HepG2 (cell line): ENCODE results near the gene ABCG8. TPM values are rescaled to one million over a fixed set of nuclear protein-coding genes. Genes with fewer than 3 reads are reported as not detected.

Source experiments
- ATAC-seq: fragments of 200-7000 bp; cut with Tn5 transposase; 3 replicates; pipeline ENCODE4 v1.9.1; 2020; ENCODE audit warnings: mild to moderate bottlenecking, moderate library complexity
- BruUV-seq: library from RNA; stranded (reverse); fragments of 400-500 nt; replicated peaks from 2 replicates; lab custom pipeline; 2021; lab: Mats Ljungman, UMichigan
- CTCF ChIA-PET: fragments of 300-600 bp; formaldehyde crosslinking; extraction: SDS; loops from one replicate; lab custom pipeline; 2021; ENCODE audit warnings: low total read pairs, inconsistent platforms, low intra/inter-chr PET ratio; lab: Yijun Ruan, JAX
- POLR2A ChIA-PET: fragments of 350-600 bp; sonication (Branson Sonifier 250); formaldehyde crosslinking; loops from one replicate; lab custom pipeline; 2020; ENCODE audit warnings: antibody characterized with exemption, inconsistent platforms; lab: Yijun Ruan, JAX
- DNase-seq: peaks from one replicate; pipeline ENCODE4 v3.0.0-alpha.2; 2015; ENCODE audit warnings: low spot score
- FAIRE-seq: peaks from 3 replicates; lab custom pipeline; 2011; peaks lifted over from hg19 to GRCh38; lab: Jason Lieb, UNC
- H2AFZ ChIP-seq: one replicate; pipeline ENCODE4 v1.6.1; 2011; ENCODE audit warnings: low read length, inconsistent platforms
- H3K27ac ChIP-seq: fragments of 300-600 bp; 3 replicates; pipeline ENCODE4 v1.8.0; 2011; ENCODE audit warnings: mixed run types, mild to moderate bottlenecking, mixed read lengths, low read length, inconsistent platforms; ENCODE audit not compliant: insufficient read depth; ENCODE audit errors: extremely low read length
- H3K27me3 ChIP-seq, 2 experiments: fragments of 200-600 bp in 1 of 2; 2 replicates in 1 of 2; 3 replicates in 1 of 2; pipeline versions ENCODE4 v1.6.0 to v1.8.0; 2011; ENCODE audit warnings: low read length in 2 of 2, mild to moderate bottlenecking in 2 of 2, moderate library complexity in 2 of 2, inconsistent platforms in 1 of 2; ENCODE audit not compliant: insufficient read depth in 2 of 2, control insufficient read depth in 1 of 2
- H3K36me3 ChIP-seq, 2 experiments: fragments of 200-600 bp in 1 of 2; replicated peaks in 1 of 2; 2 replicates in 1 of 2; 3 replicates in 1 of 2; pipeline versions ENCODE4 v1.5.1 to v1.8.0; 2011; ENCODE audit warnings: low read length in 2 of 2, inconsistent platforms in 1 of 2; ENCODE audit not compliant: insufficient read depth in 2 of 2, control insufficient read depth in 1 of 2
- H3K4me1 ChIP-seq: 2 replicates; pipeline ENCODE4 v1.5.1; 2012; ENCODE audit warnings: low read length, inconsistent platforms; ENCODE audit not compliant: insufficient read depth
- H3K4me2 ChIP-seq: 2 replicates; pipeline ENCODE4 v1.6.0; 2011; ENCODE audit warnings: low read depth, low read length, inconsistent platforms
- H3K4me3 ChIP-seq, 3 experiments: fragments of 200-600 bp in 1 of 3; sonication (generic), shearing (Covaris generic) in 1 of 3; replicated peaks in 1 of 3; 2 replicates each; pipeline ENCODE4 v1.5.1; 2011 to 2016; ENCODE audit warnings: low read length in 3 of 3, inconsistent platforms in 2 of 3, low read depth in 2 of 3, mild to moderate bottlenecking in 2 of 3, control low read depth in 1 of 3, mixed read lengths in 1 of 3; ENCODE audit not compliant: insufficient read depth in 1 of 3
- H3K79me2 ChIP-seq: one replicate; pipeline ENCODE4 v1.6.1; 2011; ENCODE audit warnings: low read length, inconsistent platforms; ENCODE audit not compliant: insufficient read depth
- H3K9ac ChIP-seq: 2 replicates; pipeline ENCODE4 v1.6.0; 2011; ENCODE audit warnings: mild to moderate bottlenecking, low read depth, low read length, inconsistent platforms; ENCODE audit not compliant: insufficient read depth
- H3K9me3 ChIP-seq: 2 replicates; pipeline ENCODE4 v1.5.1; 2012; ENCODE audit warnings: mild to moderate bottlenecking, low read length
- H4K20me1 ChIP-seq: 2 replicates; pipeline ENCODE4 v1.6.0; 2011; ENCODE audit warnings: inconsistent platforms, mild to moderate bottlenecking, low read length, moderate library complexity; ENCODE audit not compliant: insufficient read depth
- MZF1 ChIP-seq: sonication (generic); formaldehyde crosslinking; IDR thresholded peaks from 2 replicates; pipeline ENCODE4 v1.8.1; 2023; ENCODE audit warnings: mild to moderate bottlenecking, missing genetic modification reagents, borderline replicate concordance
- RELA ChIP-seq: sonication (generic); formaldehyde crosslinking; IDR thresholded peaks from 2 replicates; pipeline ENCODE4 v1.4.0; 2020; ENCODE audit warnings: missing genetic modification reagents
- SP2 ChIP-seq: sonication (generic); formaldehyde crosslinking; IDR thresholded peaks from 2 replicates; pipeline ENCODE4 v1.5.1; 2020; ENCODE audit warnings: mild to moderate bottlenecking, missing genetic modification reagents
- ZNF101 ChIP-seq: sonication (generic); formaldehyde crosslinking; IDR thresholded peaks from 2 replicates; pipeline ENCODE4 v1.4.0; 2020; ENCODE audit warnings: mild to moderate bottlenecking, low read depth, missing genetic modification reagents, borderline replicate concordance
- ZNF232 ChIP-seq: sonication (generic); formaldehyde crosslinking; IDR thresholded peaks from 2 replicates; pipeline ENCODE4 v1.4.0; 2020; ENCODE audit warnings: missing genetic modification reagents, borderline replicate concordance
- ZNF530 ChIP-seq: sonication (generic); formaldehyde crosslinking; IDR thresholded peaks from 2 replicates; pipeline ENCODE4 v1.5.0; 2020; ENCODE audit warnings: low read depth, mild to moderate bottlenecking, missing genetic modification reagents
- ZNF550 ChIP-seq: sonication (generic); formaldehyde crosslinking; IDR thresholded peaks from 2 replicates; pipeline ENCODE4 v1.4.0; 2020; ENCODE audit warnings: mild to moderate bottlenecking, missing genetic modification reagents, borderline replicate concordance
- WGBS: methylation state at CpG from one replicate; pipeline ENCODE4 v1.1.6; 2017; ENCODE audit warnings: low lambda C conversion rate; 5-methylcytosine and 5-hydroxymethylcytosine counted together
- in situ Hi-C: cut with HindIII; loops from 2 replicates; pipeline ENCODE4 v1.10.0; 2017; ENCODE audit warnings: low pct_unique_long_range_greater_than_20kb; ENCODE audit not compliant: extremely low pct_ligation_motif_present
- intact Hi-C: fragments of 100-400 bp; cut with micrococcal nuclease; formaldehyde crosslinking; loops from one replicate; pipeline ENCODE4 v1.10.0; 2022; ENCODE audit not compliant: unreplicated experiment
- polyA plus RNA-seq, 8 experiments: library from polyadenylated mRNA; depleted of rRNA in 3 of 8; stranded (reverse) in 7 of 8; unstranded in 1 of 8; fragments of >200 nt; fragmentation: Illumina TruSeq in 4 of 8; extraction: Trizol in 4 of 8; gene quantifications; 2 replicates each; pipeline versions ENCODE4 v1.2.1 to v1.2.3, GENCODE V29; 2011 to 2016; ENCODE audit warnings: low read depth in 4 of 8, missing spikeins in 1 of 8, mixed read lengths in 1 of 8; ENCODE audit not compliant: insufficient read depth in 1 of 8
- total RNA-seq, 5 experiments: library from RNA; depleted of rRNA; stranded (reverse); fragments of >200 nt; fragmentation: Illumina TruSeq; extraction: Trizol; gene quantifications; 2 replicates each; pipeline ENCODE4 v1.2.3, GENCODE V29; 2016; ENCODE audit warnings: low read depth in 1 of 5
- TF ChIP-seq, protein P1 (sequence below): sonication (generic); formaldehyde crosslinking; IDR thresholded peaks from 2 replicates; pipeline ENCODE4 v1.5.0; 2020; ENCODE audit warnings: mild to moderate bottlenecking, missing genetic modification reagents, borderline replicate concordance
- TF ChIP-seq, protein P2 (sequence below): sonication (generic); formaldehyde crosslinking; IDR thresholded peaks from 2 replicates; pipeline ENCODE4 v1.9.0; 2022; ENCODE audit warnings: low read depth, missing genetic modification reagents
- TF ChIP-seq, protein P3 (sequence below): sonication (generic); formaldehyde crosslinking; IDR thresholded peaks from 2 replicates; pipeline ENCODE4 v1.8.0; 2023; ENCODE audit warnings: mild to moderate bottlenecking, missing genetic modification reagents
- TF ChIP-seq, protein P4 (sequence below): sonication (generic); formaldehyde crosslinking; conservative IDR thresholded peaks from 2 replicates; pipeline ENCODE4 v1.8.0; 2022; ENCODE audit warnings: low read depth, missing genetic modification reagents

ABCG8 gene
- total and polyA plus RNA-seq, 2 of the 13 experiments (the other 11 are each of a cell fraction or from before 2014, with no cell fraction given): 8.1 to 8.8 TPM

DNA sequence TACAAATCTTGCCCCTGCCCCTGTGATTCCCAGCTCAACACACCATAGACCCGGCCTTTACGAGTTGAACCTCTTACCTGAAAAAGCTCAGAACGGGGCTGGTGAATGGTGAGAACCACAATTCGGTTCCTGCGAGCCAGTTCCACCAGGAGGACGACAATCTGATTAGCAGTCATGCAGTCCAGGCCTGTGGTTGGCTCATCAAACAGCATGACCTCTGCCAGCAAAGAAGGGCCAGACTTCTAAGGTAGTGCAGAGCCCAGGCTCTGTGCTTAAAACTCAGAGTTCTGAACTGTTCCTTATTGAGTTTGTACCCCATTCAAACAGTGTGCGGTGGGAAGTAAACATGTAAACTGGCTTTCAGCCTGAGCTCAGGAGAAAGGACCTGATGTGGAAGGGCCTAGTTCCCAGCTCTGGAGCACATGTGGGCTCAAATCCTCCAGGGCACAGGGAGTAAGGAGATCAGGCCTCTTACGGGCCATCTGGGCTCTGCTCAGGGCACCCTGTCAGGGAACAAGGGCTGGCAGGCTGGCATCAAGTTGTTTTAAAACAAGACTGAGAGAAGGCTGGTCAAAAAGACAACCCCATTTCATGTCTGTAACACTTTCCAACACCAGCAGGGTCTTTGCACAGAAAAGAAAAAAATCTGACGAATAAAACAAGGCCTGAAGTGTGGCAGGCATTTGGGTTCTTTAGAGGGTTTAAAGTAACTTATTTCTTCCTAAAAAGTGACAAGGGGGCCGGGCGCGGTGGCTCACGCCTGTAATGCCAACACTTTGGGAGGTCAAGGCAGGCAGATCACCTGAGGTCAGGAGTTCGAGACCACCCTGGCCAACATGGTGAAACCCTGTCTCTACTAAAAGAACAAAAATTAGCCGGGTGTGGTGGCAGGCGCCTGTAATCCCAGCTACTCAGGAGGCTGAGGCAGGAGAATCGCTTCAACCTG is 12.2 kb upstream of the ABCG8 start:
- no peak overlapping the region for H2AFZ ChIP-seq
- no TSS peak for BruUV-seq
- H4K20me1 ChIP-seq: no peaks in the 10 kb centered on the region
- H3K27me3 ChIP-seq: no peaks in the 10 kb centered on the region
- intact Hi-C loops: no loop called here
- no peak for FAIRE-seq
- ChIA-PET CTCF (no interaction called here), POLR2A (interaction anchor here (0.6 to 2.1 kb wide), 4 partner anchors 10 to 20 kb away, joined by 3 to 7 read pairs (median 4); partner anchors contain the start of genes ABCG5 and ABCG8)
- H3K27ac ChIP-seq: peak overlapping the region; percentile 24
- in situ Hi-C loops: no loop called here
- H3K9ac ChIP-seq: no peak overlapping the region
- H3K79me2 ChIP-seq: no peaks in the 10 kb centered on the region
- H3K4me1 ChIP-seq: peaks cover 11% of the 10 kb centered on the region; the same call in 1 of the 2 replicates
- H3K9me3 ChIP-seq: no peaks in the 10 kb centered on the region
- 96% methylated on average over 17 of the region's 17 CpGs for WGBS
- peaks cover 22 to 53% of the 10 kb centered on the region in 2 experiments for H3K36me3 ChIP-seq
- no peak overlapping the region for H3K4me3 ChIP-seq
- no peak for DNase-seq
- no peak overlapping the region for H3K4me2 ChIP-seq
- peak; percentile 28 for ATAC-seq
- TF ChIP-seq ZNF550 (CRISPR knock-in tag) (no peak), MZF1 (CRISPR knock-in tag) (no peak), SP2 (no peak), ZNF101 (no peak), ZNF530 (CRISPR knock-in tag) (no peak), RELA (CRISPR knock-in tag) (no peak), ZNF232 (CRISPR knock-in tag) (no peak)
- TF ChIP-seq, protein P1, sequence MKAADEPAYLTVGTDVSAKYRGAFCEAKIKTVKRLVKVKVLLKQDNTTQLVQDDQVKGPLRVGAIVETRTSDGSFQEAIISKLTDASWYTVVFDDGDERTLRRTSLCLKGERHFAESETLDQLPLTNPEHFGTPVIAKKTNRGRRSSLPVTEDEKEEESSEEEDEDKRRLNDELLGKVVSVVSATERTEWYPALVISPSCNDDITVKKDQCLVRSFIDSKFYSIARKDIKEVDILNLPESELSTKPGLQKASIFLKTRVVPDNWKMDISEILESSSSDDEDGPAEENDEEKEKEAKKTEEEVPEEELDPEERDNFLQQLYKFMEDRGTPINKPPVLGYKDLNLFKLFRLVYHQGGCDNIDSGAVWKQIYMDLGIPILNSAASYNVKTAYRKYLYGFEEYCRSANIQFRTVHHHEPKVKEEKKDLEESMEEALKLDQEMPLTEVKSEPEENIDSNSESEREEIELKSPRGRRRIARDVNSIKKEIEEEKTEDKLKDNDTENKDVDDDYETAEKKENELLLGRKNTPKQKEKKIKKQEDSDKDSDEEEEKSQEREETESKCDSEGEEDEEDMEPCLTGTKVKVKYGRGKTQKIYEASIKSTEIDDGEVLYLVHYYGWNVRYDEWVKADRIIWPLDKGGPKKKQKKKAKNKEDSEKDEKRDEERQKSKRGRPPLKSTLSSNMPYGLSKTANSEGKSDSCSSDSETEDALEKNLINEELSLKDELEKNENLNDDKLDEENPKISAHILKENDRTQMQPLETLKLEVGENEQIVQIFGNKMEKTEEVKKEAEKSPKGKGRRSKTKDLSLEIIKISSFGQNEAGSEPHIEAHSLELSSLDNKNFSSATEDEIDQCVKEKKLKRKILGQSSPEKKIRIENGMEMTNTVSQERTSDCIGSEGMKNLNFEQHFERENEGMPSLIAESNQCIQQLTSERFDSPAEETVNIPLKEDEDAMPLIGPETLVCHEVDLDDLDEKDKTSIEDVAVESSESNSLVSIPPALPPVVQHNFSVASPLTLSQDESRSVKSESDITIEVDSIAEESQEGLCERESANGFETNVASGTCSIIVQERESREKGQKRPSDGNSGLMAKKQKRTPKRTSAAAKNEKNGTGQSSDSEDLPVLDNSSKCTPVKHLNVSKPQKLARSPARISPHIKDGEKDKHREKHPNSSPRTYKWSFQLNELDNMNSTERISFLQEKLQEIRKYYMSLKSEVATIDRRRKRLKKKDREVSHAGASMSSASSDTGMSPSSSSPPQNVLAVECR (CRISPR knock-in tag): no peak
- TF ChIP-seq, protein P2, sequence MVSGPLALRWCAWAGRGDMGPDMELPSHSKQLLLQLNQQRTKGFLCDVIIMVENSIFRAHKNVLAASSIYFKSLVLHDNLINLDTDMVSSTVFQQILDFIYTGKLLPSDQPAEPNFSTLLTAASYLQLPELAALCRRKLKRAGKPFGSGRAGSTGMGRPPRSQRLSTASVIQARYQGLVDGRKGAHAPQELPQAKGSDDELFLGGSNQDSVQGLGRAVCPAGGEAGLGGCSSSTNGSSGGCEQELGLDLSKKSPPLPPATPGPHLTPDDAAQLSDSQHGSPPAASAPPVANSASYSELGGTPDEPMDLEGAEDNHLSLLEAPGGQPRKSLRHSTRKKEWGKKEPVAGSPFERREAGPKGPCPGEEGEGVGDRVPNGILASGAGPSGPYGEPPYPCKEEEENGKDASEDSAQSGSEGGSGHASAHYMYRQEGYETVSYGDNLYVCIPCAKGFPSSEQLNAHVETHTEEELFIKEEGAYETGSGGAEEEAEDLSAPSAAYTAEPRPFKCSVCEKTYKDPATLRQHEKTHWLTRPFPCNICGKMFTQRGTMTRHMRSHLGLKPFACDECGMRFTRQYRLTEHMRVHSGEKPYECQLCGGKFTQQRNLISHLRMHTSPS: no peak
- TF ChIP-seq, protein P3, sequence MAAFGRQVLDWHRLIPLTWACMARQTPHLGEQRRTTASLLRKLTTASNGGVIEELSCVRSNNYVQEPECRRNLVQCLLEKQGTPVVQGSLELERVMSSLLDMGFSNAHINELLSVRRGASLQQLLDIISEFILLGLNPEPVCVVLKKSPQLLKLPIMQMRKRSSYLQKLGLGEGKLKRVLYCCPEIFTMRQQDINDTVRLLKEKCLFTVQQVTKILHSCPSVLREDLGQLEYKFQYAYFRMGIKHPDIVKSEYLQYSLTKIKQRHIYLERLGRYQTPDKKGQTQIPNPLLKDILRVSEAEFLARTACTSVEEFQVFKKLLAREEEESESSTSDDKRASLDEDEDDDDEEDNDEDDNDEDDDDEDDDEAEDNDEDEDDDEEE (CRISPR knock-in tag): no peak
- TF ChIP-seq, protein P4, sequence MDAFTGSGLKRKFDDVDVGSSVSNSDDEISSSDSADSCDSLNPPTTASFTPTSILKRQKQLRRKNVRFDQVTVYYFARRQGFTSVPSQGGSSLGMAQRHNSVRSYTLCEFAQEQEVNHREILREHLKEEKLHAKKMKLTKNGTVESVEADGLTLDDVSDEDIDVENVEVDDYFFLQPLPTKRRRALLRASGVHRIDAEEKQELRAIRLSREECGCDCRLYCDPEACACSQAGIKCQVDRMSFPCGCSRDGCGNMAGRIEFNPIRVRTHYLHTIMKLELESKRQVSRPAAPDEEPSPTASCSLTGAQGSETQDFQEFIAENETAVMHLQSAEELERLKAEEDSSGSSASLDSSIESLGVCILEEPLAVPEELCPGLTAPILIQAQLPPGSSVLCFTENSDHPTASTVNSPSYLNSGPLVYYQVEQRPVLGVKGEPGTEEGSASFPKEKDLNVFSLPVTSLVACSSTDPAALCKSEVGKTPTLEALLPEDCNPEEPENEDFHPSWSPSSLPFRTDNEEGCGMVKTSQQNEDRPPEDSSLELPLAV (CRISPR knock-in tag): no peak
